Natural killer cell (primary cell): ENCODE results near the gene RAB31. TPM values are rescaled to one million over a fixed set of nuclear protein-coding genes. Genes with fewer than 3 reads are reported as not detected.
A peak's percentile ranks its signal among the peaks of the same experiment; 100 is the strongest.

Experiments used
- ATAC-seq, 3 donors: fragments of 150-1000 bp in 2 of 3; fragments of 200-7000 bp in 1 of 3; cut with Tn5 transposase; 1 replicate in 1 of 3; 2 replicates in 2 of 3; pipeline ENCODE4 v1.10.0; 2021; ENCODE audit warnings: mild to moderate bottlenecking in 2 of 3, moderate library complexity in 2 of 3
- DNase-seq, 2 donors: peaks; one replicate each; pipeline versions ENCODE4 v3.0.0 to v3.0.0-alpha.2; 2013 to 2021; ENCODE audit warnings: mixed read lengths in 1 of 2
- H3K27ac ChIP-seq: one replicate; pipeline ENCODE4 v1.5.1; 2013; ENCODE audit warnings: mild to moderate bottlenecking, low read length
- H3K27me3 ChIP-seq: one replicate; pipeline ENCODE4 v1.6.1; 2013; ENCODE audit warnings: low read length; ENCODE audit not compliant: control insufficient read depth, insufficient read depth
- H3K36me3 ChIP-seq: one replicate; pipeline ENCODE4 v1.6.1; 2013; ENCODE audit warnings: low read length; ENCODE audit not compliant: control insufficient read depth, insufficient read depth
- H3K4me1 ChIP-seq: one replicate; pipeline ENCODE4 v1.6.1; 2013; ENCODE audit warnings: low read length; ENCODE audit not compliant: control insufficient read depth, insufficient read depth
- H3K4me3 ChIP-seq: one replicate; pipeline ENCODE4 v1.5.1; 2013; ENCODE audit warnings: low read length
- H3K9me3 ChIP-seq: one replicate; pipeline ENCODE4 v1.6.1; 2013; ENCODE audit warnings: low read length; ENCODE audit not compliant: control insufficient read depth, insufficient read depth
- H3K27ac Mint-ChIP-seq, 2 donors: one replicate each; pipeline ENCODE4 v1.8.0; 2022; ENCODE audit warnings: mild to moderate bottlenecking in 2 of 2, mixed read lengths in 2 of 2, moderate library complexity in 1 of 2
- H3K27me3 Mint-ChIP-seq, 2 donors: one replicate each; pipeline ENCODE4 v1.8.0; 2022; ENCODE audit warnings: low read depth in 2 of 2, mixed read lengths in 2 of 2
- H3K36me3 Mint-ChIP-seq: one replicate; pipeline ENCODE4 v1.8.0; 2022; ENCODE audit warnings: mixed read lengths
- H3K4me1 Mint-ChIP-seq, 2 donors: one replicate each; pipeline ENCODE4 v1.8.0; 2022; ENCODE audit warnings: mixed read lengths in 2 of 2
- H3K4me3 Mint-ChIP-seq: one replicate; pipeline ENCODE4 v1.8.0; 2022; ENCODE audit warnings: mild to moderate bottlenecking, moderate library complexity, mixed read lengths
- H3K9me3 Mint-ChIP-seq, 2 donors: one replicate each; pipeline ENCODE4 v1.8.0; 2022; ENCODE audit warnings: mixed read lengths in 2 of 2
- CTCF ChIP-seq: fragments of 200-600 bp; IDR thresholded peaks from one replicate; pipeline ENCODE4 v1.8.0; 2022; ENCODE audit warnings: antibody characterized with exemption
- WGBS: methylation state at CpG from one replicate; pipeline ENCODE4 v1.1.7; 2013; ENCODE audit warnings: missing lambda C conversion rate; ENCODE audit not compliant: insufficient coverage; 5-methylcytosine and 5-hydroxymethylcytosine counted together
- intact Hi-C: fragments of 100-400 bp; cut with micrococcal nuclease; formaldehyde crosslinking; loops from one replicate; pipeline ENCODE4 v1.14.2; 2022
- total RNA-seq, 4 donors: library from RNA; stranded (reverse); fragments of 120-200 nt in 1 of 4; gene quantifications; one replicate each; pipeline versions ENCODE4 v1.2.3 to v1.2.4, GENCODE V29; 2013 to 2022

RAB31 gene
- total RNA-seq, 3 donors from 2014 or later (not counting 1 experiment from before 2014, with no cell fraction given) = 5.3 to 26.1 (median 9.9) TPM

GRCh38 chr18:9849407-9850283 is 141.5 kb downstream of the RAB31 start:
- H3K4me1 ChIP-seq = no peaks in the 10 kb centered on the region
- no peak for TF ChIP-seq CTCF
- Mint-ChIP-seq H3K36me3 (no peaks in the 10 kb centered on the region), H3K27me3 (peaks cover 15 to 18% of the 10 kb centered on the region in 2 donors), H3K4me1 (no peaks in the 10 kb centered on the region), H3K4me3 (no peak overlapping the region), H3K27ac (no peak overlapping the region), H3K9me3 (no peaks in the 10 kb centered on the region)
- H3K36me3 ChIP-seq = no peaks in the 10 kb centered on the region
- intact Hi-C loops = no loop called here
- 34% methylated on average over 17 of the region's 18 CpGs for WGBS
- H3K4me3 ChIP-seq = no peak overlapping the region
- no peak overlapping the region for H3K27ac ChIP-seq
- no peaks in the 10 kb centered on the region for H3K9me3 ChIP-seq
- DNase-seq (no peak), ATAC-seq (peak in 2 of 3 donors; percentile 39 to 56)
- no peaks in the 10 kb centered on the region for H3K27me3 ChIP-seq

GRCh38 chr18:9850309-9850708 is 142.2 kb downstream of the RAB31 start:
- no peaks in the 10 kb centered on the region for H3K4me1 Mint-ChIP-seq
- DNase-seq = no peak
- peaks cover 18% of the 10 kb centered on the region in 2 donors for H3K27me3 Mint-ChIP-seq
- intact Hi-C loops = no loop called here
- no peak overlapping the region for H3K4me3 ChIP-seq
- no peak overlapping the region for H3K27ac ChIP-seq
- 98% methylated on average over 3 of the region's 3 CpGs for WGBS
- no peaks in the 10 kb centered on the region for H3K9me3 ChIP-seq
- H3K36me3 ChIP-seq = no peaks in the 10 kb centered on the region
- no peak overlapping the region for H3K27ac Mint-ChIP-seq
- TF ChIP-seq CTCF = no peak
- ATAC-seq = no peak
- no peaks in the 10 kb centered on the region for H3K4me1 ChIP-seq
- H3K4me3 Mint-ChIP-seq = no peak overlapping the region
- H3K27me3 ChIP-seq = no peaks in the 10 kb centered on the region
- no peaks in the 10 kb centered on the region for H3K9me3 Mint-ChIP-seq
- no peaks in the 10 kb centered on the region for H3K36me3 Mint-ChIP-seq

- ATAC-seq (no peak), DNase-seq (no peak)
- H3K4me1 Mint-ChIP-seq = no peaks in the 10 kb centered on the region
- no peaks in the 10 kb centered on the region for H3K9me3 Mint-ChIP-seq
- intact Hi-C loops = no loop called here
- no peaks in the 10 kb centered on the region for H3K9me3 ChIP-seq
- no peak overlapping the region for H3K4me3 ChIP-seq
- H3K4me3 Mint-ChIP-seq = no peak overlapping the region
- no peak for TF ChIP-seq CTCF
- H3K27me3 Mint-ChIP-seq = peaks cover 18% of the 10 kb centered on the region in 2 donors
- no peaks in the 10 kb centered on the region for H3K36me3 ChIP-seq
- no peaks in the 10 kb centered on the region for H3K36me3 Mint-ChIP-seq
- no peak overlapping the region for H3K27ac Mint-ChIP-seq
- 91% methylated on average over 2 of the region's 2 CpGs for WGBS
- H3K4me1 ChIP-seq = no peaks in the 10 kb centered on the region
- H3K27ac ChIP-seq = no peak overlapping the region
- no peaks in the 10 kb centered on the region for H3K27me3 ChIP-seq
Measured at GRCh38 chr18:9851511-9851910, 143.4 kb downstream of the RAB31 start.
